HepG2 (cell line): ENCODE results near the gene HTR3C. TPM values are rescaled to one million over a fixed set of nuclear protein-coding genes. Genes with fewer than 3 reads are reported as not detected.

Source experiments
- ATAC-seq: fragments of 200-7000 bp; cut with Tn5 transposase; 3 replicates; pipeline ENCODE4 v1.9.1; 2020; ENCODE audit warnings: mild to moderate bottlenecking, moderate library complexity
- BruUV-seq: library from RNA; stranded (reverse); fragments of 400-500 nt; replicated peaks from 2 replicates; lab custom pipeline; 2021; lab: Mats Ljungman, UMichigan
- CTCF ChIA-PET: fragments of 300-600 bp; formaldehyde crosslinking; extraction: SDS; loops from one replicate; lab custom pipeline; 2021; ENCODE audit warnings: low total read pairs, inconsistent platforms, low intra/inter-chr PET ratio; lab: Yijun Ruan, JAX
- POLR2A ChIA-PET: fragments of 350-600 bp; sonication (Branson Sonifier 250); formaldehyde crosslinking; loops from one replicate; lab custom pipeline; 2020; ENCODE audit warnings: antibody characterized with exemption, inconsistent platforms; lab: Yijun Ruan, JAX
- DNase-seq: peaks from one replicate; pipeline ENCODE4 v3.0.0-alpha.2; 2015; ENCODE audit warnings: low spot score
- FAIRE-seq: peaks from 3 replicates; lab custom pipeline; 2011; peaks lifted over from hg19 to GRCh38; lab: Jason Lieb, UNC
- H2AFZ ChIP-seq: one replicate; pipeline ENCODE4 v1.6.1; 2011; ENCODE audit warnings: low read length, inconsistent platforms
- H3K27ac ChIP-seq: fragments of 300-600 bp; 3 replicates; pipeline ENCODE4 v1.8.0; 2011; ENCODE audit warnings: mixed run types, mild to moderate bottlenecking, mixed read lengths, low read length, inconsistent platforms; ENCODE audit not compliant: insufficient read depth; ENCODE audit errors: extremely low read length
- H3K27me3 ChIP-seq, 2 experiments: fragments of 200-600 bp in 1 of 2; 2 replicates in 1 of 2; 3 replicates in 1 of 2; pipeline versions ENCODE4 v1.6.0 to v1.8.0; 2011; ENCODE audit warnings: low read length in 2 of 2, mild to moderate bottlenecking in 2 of 2, moderate library complexity in 2 of 2, inconsistent platforms in 1 of 2; ENCODE audit not compliant: insufficient read depth in 2 of 2, control insufficient read depth in 1 of 2
- H3K36me3 ChIP-seq, 2 experiments: fragments of 200-600 bp in 1 of 2; replicated peaks in 1 of 2; 2 replicates in 1 of 2; 3 replicates in 1 of 2; pipeline versions ENCODE4 v1.5.1 to v1.8.0; 2011; ENCODE audit warnings: low read length in 2 of 2, inconsistent platforms in 1 of 2; ENCODE audit not compliant: insufficient read depth in 2 of 2, control insufficient read depth in 1 of 2
- H3K4me1 ChIP-seq: 2 replicates; pipeline ENCODE4 v1.5.1; 2012; ENCODE audit warnings: low read length, inconsistent platforms; ENCODE audit not compliant: insufficient read depth
- H3K4me2 ChIP-seq: 2 replicates; pipeline ENCODE4 v1.6.0; 2011; ENCODE audit warnings: low read depth, low read length, inconsistent platforms
- H3K4me3 ChIP-seq, 3 experiments: fragments of 200-600 bp in 1 of 3; sonication (generic), shearing (Covaris generic) in 1 of 3; replicated peaks in 1 of 3; 2 replicates each; pipeline ENCODE4 v1.5.1; 2011 to 2016; ENCODE audit warnings: low read length in 3 of 3, inconsistent platforms in 2 of 3, low read depth in 2 of 3, mild to moderate bottlenecking in 2 of 3, control low read depth in 1 of 3, mixed read lengths in 1 of 3; ENCODE audit not compliant: insufficient read depth in 1 of 3
- H3K79me2 ChIP-seq: one replicate; pipeline ENCODE4 v1.6.1; 2011; ENCODE audit warnings: low read length, inconsistent platforms; ENCODE audit not compliant: insufficient read depth
- H3K9ac ChIP-seq: 2 replicates; pipeline ENCODE4 v1.6.0; 2011; ENCODE audit warnings: mild to moderate bottlenecking, low read depth, low read length, inconsistent platforms; ENCODE audit not compliant: insufficient read depth
- H3K9me3 ChIP-seq: 2 replicates; pipeline ENCODE4 v1.5.1; 2012; ENCODE audit warnings: mild to moderate bottlenecking, low read length
- H4K20me1 ChIP-seq: 2 replicates; pipeline ENCODE4 v1.6.0; 2011; ENCODE audit warnings: inconsistent platforms, mild to moderate bottlenecking, low read length, moderate library complexity; ENCODE audit not compliant: insufficient read depth
- ATAD3A ChIP-seq: sonication (generic); formaldehyde crosslinking; IDR thresholded peaks from 2 replicates; pipeline ENCODE4 v1.4.0; 2020; ENCODE audit warnings: missing genetic modification reagents
- MYC ChIP-seq: sonication (generic); formaldehyde crosslinking; IDR thresholded peaks from 2 replicates; pipeline ENCODE4 v1.9.0; 2021; ENCODE audit warnings: missing genetic modification reagents, borderline replicate concordance
- RELA ChIP-seq: sonication (generic); formaldehyde crosslinking; IDR thresholded peaks from 2 replicates; pipeline ENCODE4 v1.4.0; 2020; ENCODE audit warnings: missing genetic modification reagents
- SNAPC2 ChIP-seq: sonication (generic); formaldehyde crosslinking; IDR thresholded peaks from 2 replicates; pipeline ENCODE4 v1.8.1; 2022; ENCODE audit warnings: mild to moderate bottlenecking, missing genetic modification reagents
- WGBS: methylation state at CpG from one replicate; pipeline ENCODE4 v1.1.6; 2017; ENCODE audit warnings: low lambda C conversion rate; 5-methylcytosine and 5-hydroxymethylcytosine counted together
- in situ Hi-C: cut with HindIII; loops from 2 replicates; pipeline ENCODE4 v1.10.0; 2017; ENCODE audit warnings: low pct_unique_long_range_greater_than_20kb; ENCODE audit not compliant: extremely low pct_ligation_motif_present
- intact Hi-C: fragments of 100-400 bp; cut with micrococcal nuclease; formaldehyde crosslinking; loops from one replicate; pipeline ENCODE4 v1.10.0; 2022; ENCODE audit not compliant: unreplicated experiment
- polyA plus RNA-seq, 8 experiments: library from polyadenylated mRNA; depleted of rRNA in 3 of 8; stranded (reverse) in 7 of 8; unstranded in 1 of 8; fragments of >200 nt; fragmentation: Illumina TruSeq in 4 of 8; extraction: Trizol in 4 of 8; gene quantifications; 2 replicates each; pipeline versions ENCODE4 v1.2.1 to v1.2.3, GENCODE V29; 2011 to 2016; ENCODE audit warnings: low read depth in 4 of 8, missing spikeins in 1 of 8, mixed read lengths in 1 of 8; ENCODE audit not compliant: insufficient read depth in 1 of 8
- total RNA-seq, 5 experiments: library from RNA; depleted of rRNA; stranded (reverse); fragments of >200 nt; fragmentation: Illumina TruSeq; extraction: Trizol; gene quantifications; 2 replicates each; pipeline ENCODE4 v1.2.3, GENCODE V29; 2016; ENCODE audit warnings: low read depth in 1 of 5
- TF ChIP-seq, protein P1 (sequence below): sonication (generic); formaldehyde crosslinking; IDR thresholded peaks from 2 replicates; pipeline ENCODE4 v1.4.0; 2020; ENCODE audit warnings: mild to moderate bottlenecking, missing genetic modification reagents

HTR3C gene
- total and polyA plus RNA-seq, 2 of the 13 experiments (the other 11 are each of a cell fraction or from before 2014, with no cell fraction given) = not detected

DNA sequence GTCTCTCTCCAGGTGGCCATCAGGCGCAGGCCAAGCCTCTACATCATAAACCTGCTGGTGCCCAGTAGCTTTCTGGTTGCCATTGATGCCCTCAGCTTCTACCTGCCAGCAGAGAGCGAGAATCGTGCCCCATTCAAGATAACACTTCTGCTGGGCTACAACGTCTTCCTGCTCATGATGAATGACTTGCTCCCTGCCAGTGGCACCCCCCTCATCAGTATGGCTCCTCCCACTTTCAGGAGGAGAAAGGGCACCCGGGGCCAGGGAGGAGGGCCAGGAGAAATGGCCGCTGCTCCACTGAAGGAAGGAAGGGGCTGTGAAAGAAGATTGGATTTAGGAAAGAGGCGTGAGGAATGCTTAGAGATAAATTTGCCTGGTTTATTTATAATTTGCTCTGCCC lies 6.6 kb downstream of the HTR3C start:
- no peaks in the 10 kb centered on the region for H3K4me1 ChIP-seq
- no peak overlapping the region for H3K4me2 ChIP-seq
- ATAC-seq (no peak), FAIRE-seq (no peak), DNase-seq (no peak)
- ChIA-PET POLR2A (no interaction called here), CTCF (no interaction called here)
- H3K9ac ChIP-seq = no peak overlapping the region
- H3K79me2 ChIP-seq = no peaks in the 10 kb centered on the region
- no peak for TF ChIP-seq MYC (CRISPR knock-in tag)
- no peak for TF ChIP-seq SNAPC2
- no peak for TF ChIP-seq ATAD3A (CRISPR knock-in tag)
- TF ChIP-seq, protein P1, sequence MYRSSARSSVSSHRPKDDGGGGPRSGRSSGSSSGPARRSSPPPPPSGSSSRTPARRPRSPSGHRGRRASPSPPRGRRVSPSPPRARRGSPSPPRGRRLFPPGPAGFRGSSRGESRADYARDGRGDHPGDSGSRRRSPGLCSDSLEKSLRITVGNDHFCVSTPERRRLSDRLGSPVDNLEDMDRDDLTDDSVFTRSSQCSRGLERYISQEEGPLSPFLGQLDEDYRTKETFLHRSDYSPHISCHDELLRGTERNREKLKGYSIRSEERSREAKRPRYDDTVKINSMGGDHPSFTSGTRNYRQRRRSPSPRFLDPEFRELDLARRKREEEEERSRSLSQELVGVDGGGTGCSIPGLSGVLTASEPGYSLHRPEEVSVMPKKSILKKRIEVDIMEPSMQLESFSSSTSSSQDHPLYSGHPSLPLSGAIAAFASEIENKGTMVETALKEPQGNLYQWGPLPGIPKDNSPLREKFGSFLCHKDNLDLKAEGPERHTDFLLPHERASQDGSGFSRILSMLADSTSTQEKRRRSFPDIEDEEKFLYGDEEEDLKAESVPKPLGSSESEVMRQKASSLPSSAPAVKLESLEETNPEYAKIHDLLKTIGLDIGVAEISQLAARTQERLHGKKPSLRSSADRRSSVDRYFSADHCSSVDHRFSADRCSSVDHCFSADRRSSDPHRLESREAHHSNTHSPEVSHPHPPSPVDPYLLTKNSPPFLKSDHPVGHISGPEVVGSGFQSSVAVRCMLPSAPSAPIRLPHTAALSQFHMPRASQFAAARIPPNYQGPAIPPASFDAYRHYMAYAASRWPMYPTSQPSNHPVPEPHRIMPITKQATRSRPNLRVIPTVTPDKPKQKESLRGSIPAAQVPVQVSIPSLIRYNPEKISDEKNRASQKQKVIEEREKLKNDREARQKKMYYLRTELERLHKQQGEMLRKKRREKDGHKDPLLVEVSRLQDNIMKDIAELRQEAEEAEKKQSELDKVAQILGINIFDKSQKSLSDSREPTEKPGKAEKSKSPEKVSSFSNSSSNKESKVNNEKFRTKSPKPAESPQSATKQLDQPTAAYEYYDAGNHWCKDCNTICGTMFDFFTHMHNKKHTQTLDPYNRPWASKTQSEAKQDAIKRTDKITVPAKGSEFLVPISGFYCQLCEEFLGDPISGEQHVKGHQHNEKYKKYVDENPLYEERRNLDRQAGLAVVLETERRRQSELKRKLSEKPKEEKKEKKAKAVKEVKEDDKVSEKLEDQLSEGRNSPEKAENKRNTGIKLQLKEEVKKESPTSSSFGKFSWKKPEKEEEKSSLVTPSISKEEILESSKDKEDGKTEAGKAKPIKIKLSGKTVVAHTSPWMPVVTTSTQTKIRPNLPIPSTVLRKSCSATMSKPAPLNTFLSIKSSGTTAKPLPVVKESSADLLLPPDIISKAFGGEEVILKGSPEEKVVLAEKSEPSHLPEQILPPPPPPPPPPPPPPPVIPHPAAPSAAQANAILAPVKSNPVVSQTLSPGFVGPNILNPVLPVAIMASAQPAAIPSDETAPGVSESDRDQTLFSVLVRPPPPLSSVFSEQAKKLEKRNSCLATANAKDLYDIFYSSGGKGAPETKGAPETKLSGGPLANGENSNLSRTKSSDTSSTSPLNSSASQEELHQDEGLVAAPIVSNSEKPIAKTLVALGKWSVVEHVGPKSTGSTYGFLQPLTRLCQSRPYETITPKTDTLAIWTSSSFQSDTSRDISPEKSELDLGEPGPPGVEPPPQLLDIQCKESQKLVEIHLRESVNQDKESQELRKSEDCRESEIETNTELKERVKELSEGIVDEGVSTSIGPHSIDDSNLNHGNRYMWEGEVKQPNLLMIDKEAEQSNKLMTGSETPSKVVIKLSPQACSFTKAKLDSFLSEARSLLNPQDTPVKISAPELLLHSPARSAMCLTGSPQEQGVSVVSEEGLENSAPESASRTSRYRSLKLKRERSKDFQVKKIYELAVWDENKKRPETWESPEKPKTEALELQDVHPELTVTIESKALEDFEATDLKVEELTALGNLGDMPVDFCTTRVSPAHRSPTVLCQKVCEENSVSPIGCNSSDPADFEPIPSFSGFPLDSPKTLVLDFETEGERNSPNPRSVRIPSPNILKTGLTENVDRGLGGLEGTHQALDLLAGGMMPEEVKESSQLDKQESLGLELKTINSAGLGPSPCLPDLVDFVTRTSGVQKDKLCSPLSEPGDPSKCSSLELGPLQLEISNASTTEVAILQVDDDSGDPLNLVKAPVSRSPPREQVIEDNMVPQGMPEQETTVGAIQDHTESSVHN = no peak
- no peak for TF ChIP-seq RELA
- no peak overlapping the region for H3K4me3 ChIP-seq
- no peaks in the 10 kb centered on the region for H3K36me3 ChIP-seq
- BruUV-seq = no TSS peak
- intact Hi-C loops (no loop called here), in situ Hi-C loops (no loop called here)
- no peak overlapping the region for H3K27ac ChIP-seq
- 41% methylated on average over 7 of the region's 7 CpGs for WGBS
- H3K9me3 ChIP-seq = no peaks in the 10 kb centered on the region
- H3K27me3 ChIP-seq = peaks cover 0 to 8% of the 10 kb centered on the region in 2 experiments; a peak in 4 of 5 replicates
- no peak overlapping the region for H2AFZ ChIP-seq
- H4K20me1 ChIP-seq = no peaks in the 10 kb centered on the region
